K562 (cell line): ENCODE measurements around the gene SLC30A7. TPM values are rescaled to one million over a fixed set of nuclear protein-coding genes. Genes with fewer than 3 reads are reported as not detected.

Experiments used
- ATF7 ChIP-seq: fragments of 450-650 bp; IDR thresholded peaks from 2 replicates; pipeline ENCODE4 v1.7.1; 2014; ENCODE audit warnings: mild to moderate bottlenecking, moderate library complexity
- CBX8 ChIP-seq: fragments of 200-600 bp; sonication (generic); IDR thresholded peaks from 2 replicates; pipeline ENCODE4 v1.6.1; 2012; ENCODE audit warnings: borderline replicate concordance, mixed run types, low read depth, mild to moderate bottlenecking, moderate library complexity, mixed read lengths, low read length, control low read depth, inconsistent platforms; ENCODE audit not compliant: poor library complexity, severe bottlenecking; ENCODE audit errors: extremely low read depth
- ESRRB ChIP-seq: fragments of 250-450 bp; sonication (Bioruptor Pico); IDR thresholded peaks from 2 replicates; pipeline ENCODE4 v1.5.0; 2020; ENCODE audit warnings: mild to moderate bottlenecking, moderate library complexity, borderline replicate concordance
- HOXB6 ChIP-seq: fragments of 250-450 bp; sonication (Bioruptor Pico); IDR thresholded peaks from 2 replicates; pipeline ENCODE4 v1.5.1; 2022; ENCODE audit warnings: mild to moderate bottlenecking, borderline replicate concordance
- IRF9 ChIP-seq: fragments of 450-650 bp; IDR thresholded peaks from 2 replicates; pipeline ENCODE4 v1.6.1; 2016; ENCODE audit warnings: missing biosample characterization, missing genetic modification characterization
- KAT2B ChIP-seq: IDR thresholded peaks from one replicate; pipeline ENCODE4 v1.6.1; 2012; ENCODE audit warnings: low read depth, mild to moderate bottlenecking, control low read depth, inconsistent platforms, low read length, moderate library complexity
- LCOR ChIP-seq: sonication (generic); formaldehyde crosslinking; IDR thresholded peaks from 2 replicates; pipeline ENCODE4 v1.8.0; 2022; ENCODE audit warnings: mild to moderate bottlenecking, missing genetic modification reagents
- NBN ChIP-seq: fragments of 450-650 bp; IDR thresholded peaks from 2 replicates; pipeline ENCODE4 v1.6.1; 2016; ENCODE audit warnings: low read depth, mild to moderate bottlenecking
- PREB ChIP-seq: sonication (generic); formaldehyde crosslinking; IDR thresholded peaks from 2 replicates; pipeline ENCODE4 v1.8.1; 2023; ENCODE audit warnings: mild to moderate bottlenecking, missing genetic modification reagents
- RBFOX2 ChIP-seq: fragments of 200-400 bp; formaldehyde crosslinking; IDR thresholded peaks from 2 replicates; pipeline ENCODE4 v1.6.1; 2017; ENCODE audit warnings: low read depth, mild to moderate bottlenecking, low read length, moderate library complexity
- RBM34 ChIP-seq: fragments of 200-400 bp; formaldehyde crosslinking; IDR thresholded peaks from 2 replicates; pipeline ENCODE4 v1.6.1; 2018; ENCODE audit warnings: low read length, borderline replicate concordance; ENCODE audit not compliant: insufficient read depth
- STAT5B ChIP-seq: fragments of 250-450 bp; sonication (Bioruptor Pico); IDR thresholded peaks from 2 replicates; pipeline ENCODE4 v1.8.0; 2021; ENCODE audit warnings: mild to moderate bottlenecking, inconsistent platforms
- ZMIZ1 ChIP-seq, 2 experiments: fragments of 150-350 bp in 1 of 2; IDR thresholded peaks; 2 replicates each; pipeline ENCODE4 v1.6.1; 2012 to 2016; ENCODE audit warnings: low read depth in 2 of 2, low read length in 2 of 2, mild to moderate bottlenecking in 1 of 2, moderate library complexity in 1 of 2
- ZNF232 ChIP-seq: sonication (generic); formaldehyde crosslinking; IDR thresholded peaks from 2 replicates; pipeline ENCODE4 v1.8.0; 2022; ENCODE audit warnings: mild to moderate bottlenecking, missing genetic modification reagents
- ZNF280B ChIP-seq: fragments of 250-450 bp; sonication (Bioruptor Pico); IDR thresholded peaks from 2 replicates; pipeline ENCODE4 v1.5.1; 2021; ENCODE audit warnings: mild to moderate bottlenecking
- ZNF644 ChIP-seq: fragments of 200-800 bp; sonication (Bioruptor generic); IDR thresholded peaks from 2 replicates; pipeline ENCODE4 v1.6.1; 2016; ENCODE audit warnings: low read depth, missing genetic modification characterization, missing compliant biosample characterization
- polyA plus RNA-seq, 8 experiments: library from polyadenylated mRNA; depleted of rRNA in 4 of 8; stranded (reverse) in 5 of 8; unstranded in 3 of 8; fragments of >200 nt; fragmentation: Nextera tagmentation in 2 of 8; fragmentation: Illumina TruSeq in 1 of 8; extraction: Ambion mirVana in 2 of 8; extraction: Trizol in 1 of 8; gene quantifications; 2 replicates each; pipeline versions ENCODE4 v1.2.1 to v1.2.3, GENCODE V29; 2011 to 2014; ENCODE audit warnings: inconsistent platforms in 1 of 8, missing spikeins in 1 of 8
- total RNA-seq, 7 experiments: library from RNA; depleted of rRNA in 6 of 7; stranded (reverse); fragments of >200 nt in 6 of 7; fragmentation: Illumina TruSeq in 2 of 7; extraction: Trizol in 2 of 7; gene quantifications; 2 replicates each; pipeline versions ENCODE4 v1.2.1 to v1.2.3, GENCODE V29; 2011 to 2021; ENCODE audit warnings: low replicate concordance in 1 of 7

SLC30A7 gene
- total and polyA plus RNA-seq, 9 of the 15 experiments (the other 6 are each of a cell fraction or from before 2014, with no cell fraction given), result 3.5 to 17.1 (median 7.2) TPM

- no peak for TF ChIP-seq ESRRB (CRISPR knock-in tag)
- TF ChIP-seq ZNF232 (CRISPR knock-in tag), result no peak
- no peak for TF ChIP-seq IRF9 (tag)
- TF ChIP-seq CBX8, result no peak
- TF ChIP-seq NBN, result peak; percentile 76
- TF ChIP-seq PREB (CRISPR knock-in tag), result peak; percentile 25; the same call in 1 of the 2 replicates
- TF ChIP-seq ATF7, result peak; percentile 70; the same call in 1 of the 2 replicates
- no peak for TF ChIP-seq ZMIZ1 (IDR thresholded peaks at IDR 0.05; ENCODE audit: low read depth in 2 of 2, low read length in 2 of 2)
- peak; percentile 51; the same call in 1 of the 2 replicates for TF ChIP-seq LCOR (CRISPR knock-in tag)
- TF ChIP-seq HOXB6 (CRISPR knock-in tag), result no peak
- TF ChIP-seq STAT5B (CRISPR knock-in tag), result no peak
- no peak for TF ChIP-seq ZNF280B (CRISPR knock-in tag)
- peak; percentile 96 for TF ChIP-seq RBFOX2
- TF ChIP-seq RBM34, result no peak
- no peak for TF ChIP-seq KAT2B
- TF ChIP-seq ZNF644, result no peak
Observed at GRCh38 chr1:101025657-101026429, 130.0 kb downstream of the SLC30A7 start, which contains the start of gene DPH5 (continued).
